Measurements from ENCODE around the gene TRIM68. TPM values are rescaled to one million over a fixed set of nuclear protein-coding genes. Genes with fewer than 3 reads are reported as not detected.

TRIM68 gene
- total and polyA plus RNA-seq, 12 donors: 3.5 to 12.8 (median 10.2) TPM

DNA sequence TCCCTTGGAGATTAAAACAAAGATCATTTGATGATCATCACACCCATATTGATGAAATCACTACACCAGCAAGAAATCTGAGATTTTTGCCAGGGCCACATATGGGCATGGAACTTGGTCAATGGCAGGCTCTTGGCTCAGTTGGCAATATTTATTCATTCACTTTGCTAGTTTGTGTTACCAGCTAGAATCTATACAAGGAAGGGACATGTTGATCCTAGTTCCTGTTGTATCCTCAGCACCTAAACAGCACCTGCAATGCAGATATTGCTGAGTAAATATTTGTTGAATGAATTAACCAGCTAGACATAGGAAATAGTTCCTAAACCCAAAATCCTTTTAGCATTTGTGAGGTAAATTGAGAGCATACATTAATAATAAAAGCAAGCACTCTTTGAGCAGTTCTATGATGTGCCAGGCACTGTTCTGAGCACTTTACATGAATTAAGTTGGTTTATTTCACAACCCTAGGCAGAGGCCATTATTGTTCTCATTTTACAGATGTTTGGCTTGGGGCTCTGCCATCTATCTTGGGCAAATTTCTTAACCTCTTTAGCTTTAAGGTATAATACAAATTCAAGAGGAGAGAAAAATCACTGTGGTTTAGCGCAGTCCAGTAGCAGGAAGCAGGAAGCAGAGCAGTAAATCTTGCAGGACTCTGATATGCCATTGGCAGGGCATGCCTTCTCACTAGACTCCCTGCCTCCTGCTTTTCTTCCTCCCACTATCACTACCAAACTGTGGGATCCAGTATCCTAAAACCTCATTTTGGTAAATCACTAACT lies 1.6 kb downstream of the TRIM68 start:
- intact Hi-C loops (cut with DNase I): loop anchor here in 1 of 10 donors (10.0 kb wide), 1 partner anchor 422 kb away; no protein-coding TSS in a partner anchor

DNA sequence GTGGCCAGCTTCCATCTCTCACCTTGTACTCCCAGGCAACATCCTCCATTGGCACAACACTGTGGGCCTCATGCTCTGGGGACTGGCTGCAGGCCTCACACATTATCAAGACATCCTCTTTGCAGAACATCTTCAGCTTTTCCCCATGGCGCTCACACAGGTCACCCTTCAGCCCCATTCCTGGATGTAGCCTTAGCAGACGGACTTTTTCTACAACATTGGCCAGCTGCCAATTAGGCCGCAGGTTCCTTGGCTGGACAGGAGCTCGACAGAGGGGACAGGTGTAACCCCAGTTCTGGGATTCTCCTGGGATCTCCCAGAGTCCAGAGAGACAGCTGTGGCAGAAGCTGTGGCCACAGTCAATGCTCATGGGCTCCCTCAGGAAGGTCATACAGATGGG lies 3.0 kb downstream of the TRIM68 start:
- 87 to 88% methylated on average over 4 of the region's 4 CpGs for WGBS, 2 donors
- Histone ChIP-seq H3K27ac (no peak overlapping the region), H3K4me1 (peaks cover 0 to 31% (median 18%) of the 10 kb centered on the region in 9 donors), H3K36me3 (peaks cover 1 to 56% (median 24%) of the 10 kb centered on the region in 9 donors), H3K9me3 (no peaks in the 10 kb centered on the region), H3K27me3 (no peaks in the 10 kb centered on the region), H3K4me3 (no peak overlapping the region)
- intact Hi-C loops (cut with DNase I): loop anchor here in 1 of 10 donors (10.0 kb wide), 1 partner anchor 420 kb away; no protein-coding TSS in a partner anchor
- TF ChIP-seq, protein P1, sequence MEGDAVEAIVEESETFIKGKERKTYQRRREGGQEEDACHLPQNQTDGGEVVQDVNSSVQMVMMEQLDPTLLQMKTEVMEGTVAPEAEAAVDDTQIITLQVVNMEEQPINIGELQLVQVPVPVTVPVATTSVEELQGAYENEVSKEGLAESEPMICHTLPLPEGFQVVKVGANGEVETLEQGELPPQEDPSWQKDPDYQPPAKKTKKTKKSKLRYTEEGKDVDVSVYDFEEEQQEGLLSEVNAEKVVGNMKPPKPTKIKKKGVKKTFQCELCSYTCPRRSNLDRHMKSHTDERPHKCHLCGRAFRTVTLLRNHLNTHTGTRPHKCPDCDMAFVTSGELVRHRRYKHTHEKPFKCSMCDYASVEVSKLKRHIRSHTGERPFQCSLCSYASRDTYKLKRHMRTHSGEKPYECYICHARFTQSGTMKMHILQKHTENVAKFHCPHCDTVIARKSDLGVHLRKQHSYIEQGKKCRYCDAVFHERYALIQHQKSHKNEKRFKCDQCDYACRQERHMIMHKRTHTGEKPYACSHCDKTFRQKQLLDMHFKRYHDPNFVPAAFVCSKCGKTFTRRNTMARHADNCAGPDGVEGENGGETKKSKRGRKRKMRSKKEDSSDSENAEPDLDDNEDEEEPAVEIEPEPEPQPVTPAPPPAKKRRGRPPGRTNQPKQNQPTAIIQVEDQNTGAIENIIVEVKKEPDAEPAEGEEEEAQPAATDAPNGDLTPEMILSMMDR (IDR thresholded peaks at IDR 0.05): no peak
- ATAC-seq (no peak), DNase-seq (no peak)

More for the DNA sequence above, 1.6 kb downstream of the TRIM68 start:
- H3K9me3 ChIP-seq: no peaks in the 10 kb centered on the region
- H3K4me1 ChIP-seq: peaks cover 0 to 32% (median 23%) of the 10 kb centered on the region in 9 donors
- peaks cover 0 to 42% (median 15%) of the 10 kb centered on the region in 9 donors for H3K36me3 ChIP-seq
- peak overlapping the region in 4 of 10 donors; percentile 92 to 96 (median 94) for H3K27ac ChIP-seq
- TF ChIP-seq, protein P1 (IDR thresholded peaks at IDR 0.05): no peak
- no peak for DNase-seq
- WGBS, 2 donors: 55 to 84% methylated on average over 1 of the region's 1 CpG
- H3K4me3 ChIP-seq: peak overlapping the region in 6 of 10 donors; percentile 62 to 86 (median 76)
- no peaks in the 10 kb centered on the region for H3K27me3 ChIP-seq
- no peak for ATAC-seq

DNA sequence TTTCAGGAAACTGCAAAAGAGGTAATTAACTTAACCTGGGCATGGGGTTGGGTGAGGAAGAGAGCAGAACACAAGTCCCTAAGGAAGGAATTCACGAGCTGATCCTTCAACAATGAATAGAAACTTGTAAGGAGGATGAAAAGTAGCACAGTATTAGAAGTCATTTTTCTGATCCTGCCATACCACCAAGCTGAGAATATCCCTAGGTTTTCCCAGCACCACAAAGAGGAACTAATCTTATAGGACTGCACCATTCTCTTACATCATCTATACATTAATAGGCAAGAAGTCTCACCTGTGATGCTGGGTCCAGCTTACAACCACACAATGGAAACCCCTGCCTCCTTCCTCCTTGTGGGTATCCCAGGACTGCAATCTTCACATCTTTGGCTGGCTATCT lies 14.3 kb downstream of the TRIM68 start, which contains the start of gene OR52I1:
OR52I1 (plus strand) TSS at position 301 of the 400 bp plus-strand sequence; CDS start at position 301, 0 bp downstream.
- ATAC-seq (no peak), DNase-seq (no peak)
- TF ChIP-seq, protein P1 (IDR thresholded peaks at IDR 0.05): no peak
- Histone ChIP-seq H3K36me3 (peaks cover 0 to 35% (median under 1%) of the 10 kb centered on the region in 9 donors), H3K4me3 (no peak within 1 kb of the TSS), H3K27me3 (no peaks in the 10 kb centered on the region), H3K9me3 (no peaks in the 10 kb centered on the region), H3K4me1 (peaks cover 0 to under 1% (median 0%) of the 10 kb centered on the region in 9 donors), H3K27ac (no peak within 1 kb of the TSS)
- intact Hi-C loops (cut with DNase I): no loop called here
- 65 to 77% methylated on average over 1 of the region's 1 CpG for WGBS, 2 donors

DNA sequence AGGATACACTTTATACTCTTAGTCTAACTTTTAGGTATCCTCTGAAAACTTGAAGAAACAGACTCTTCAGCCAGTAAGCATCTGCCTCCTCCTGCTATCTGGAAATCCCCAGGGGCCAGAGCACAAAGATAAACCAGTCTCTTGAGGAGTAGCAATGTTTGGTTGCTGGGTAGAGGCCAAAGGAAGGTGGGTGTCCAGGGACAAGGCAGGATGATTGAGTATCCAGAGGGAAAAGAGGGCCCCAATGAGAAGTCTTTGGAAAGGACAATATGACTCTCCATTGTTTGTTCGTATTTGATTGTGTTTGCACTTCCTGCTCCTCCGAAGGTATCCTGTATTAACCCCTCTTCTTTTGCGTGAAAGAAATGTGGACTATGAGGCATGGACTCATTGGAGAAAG lies 19.0 kb downstream of the TRIM68 start:
- Histone ChIP-seq H3K4me3 (no peak overlapping the region), H3K4me1 (peaks cover 0 to 8% (median 0%) of the 10 kb centered on the region in 9 donors), H3K36me3 (no peaks in the 10 kb centered on the region), H3K27me3 (peaks cover 0 to 10% (median 0%) of the 10 kb centered on the region in 7 donors), H3K9me3 (no peaks in the 10 kb centered on the region), H3K27ac (no peak overlapping the region)
- no peak for DNase-seq
- ATAC-seq: no peak
- TF ChIP-seq, protein P1 (IDR thresholded peaks at IDR 0.05): no peak
- intact Hi-C loops (cut with DNase I): no loop called here
- WGBS, 2 donors: 59 to 60% methylated on average over 3 of the region's 3 CpGs

Measured in heart right ventricle (tissue), 16 donors.